ENCODE results near the gene SPIRE2. TPM values are rescaled to one million over a fixed set of nuclear protein-coding genes. Genes with fewer than 3 reads are reported as not detected.
"Not testable (repeated sequence)": the region's sequence is repeated elsewhere in the genome, so short reads cannot be mapped to it uniquely, and the experiment has no call there.

SPIRE2 gene
- total RNA-seq, 5 donors from 2014 or later (not counting 1 experiment from before 2014, with no cell fraction given), result 0.23 to 1.1 (median 0.56) TPM; not detected in 1

GRCh38 chr16:89833664-89834363 is 5.5 kb downstream of the SPIRE2 start:
- peaks cover 0 to 37% of the 10 kb centered on the region in 2 experiments for H3K27me3 ChIP-seq (replicated peaks in 1 of 2; ENCODE audit: control insufficient read depth in 2 of 2, extremely low read depth in 1 of 2, insufficient read depth in 2 of 2, low read length in 1 of 2)
- H3K36me3 Mint-ChIP-seq; H3K9me3 ChIP-seq; H3K9me3 Mint-ChIP-seq; H3K36me3 ChIP-seq (ENCODE audit: control insufficient read depth in 2 of 2, extremely low read depth in 1 of 2, insufficient read depth in 1 of 2, low read length in 1 of 2); ATAC-seq (replicated peaks in 1 of 4); H3K4me3 Mint-ChIP-seq; POLR2A ChIA-PET; H3K27ac Mint-ChIP-seq; DNase-seq; H3K4me3 ChIP-seq (ENCODE audit: control insufficient read depth in 1 of 2, extremely low read depth in 1 of 2, low read length in 1 of 2); H3K27ac ChIP-seq (ENCODE audit: low read length): not testable (repeated sequence)
- H3K4me1 ChIP-seq (ENCODE audit: control insufficient read depth in 1 of 2, extremely low read depth in 1 of 2, insufficient read depth in 2 of 2, low read length in 2 of 2), result peaks cover 4 to 24% of the 10 kb centered on the region in 2 experiments
- CTCF ChIA-PET, result interaction anchor here in 1 of 2 donors (0.5 kb wide), 1 partner anchor 479 kb away, joined by 3 read pairs; no protein-coding TSS in a partner anchor
- Mint-ChIP-seq H3K4me1 (peaks cover 13 to 31% (median 19%) of the 10 kb centered on the region in 3 donors), H3K27me3 (peaks cover 14 to 27% of the 10 kb centered on the region in 2 donors)
- 97% methylated on average over 18 of the region's 39 CpGs for WGBS (ENCODE audit: insufficient coverage)

GRCh38 chr16:89834813-89835363 is 6.6 kb downstream of the SPIRE2 start:
- WGBS (ENCODE audit: insufficient coverage), result 98% methylated on average over 36 of the region's 42 CpGs

GRCh38 chr16:89836484-89836883 is 8.2 kb downstream of the SPIRE2 start:
- not testable (repeated sequence) for H3K4me3 Mint-ChIP-seq; H3K27ac Mint-ChIP-seq; ATAC-seq (replicated peaks in 1 of 4)

More at GRCh38 chr16:89834813-89835363, 6.6 kb downstream of the SPIRE2 start:
- H3K9me3 Mint-ChIP-seq; H3K4me3 ChIP-seq (ENCODE audit: control insufficient read depth in 1 of 2, extremely low read depth in 1 of 2, low read length in 1 of 2); DNase-seq; CTCF ChIA-PET; H3K4me3 Mint-ChIP-seq; H3K9me3 ChIP-seq; H3K36me3 ChIP-seq (ENCODE audit: control insufficient read depth in 2 of 2, extremely low read depth in 1 of 2, insufficient read depth in 1 of 2, low read length in 1 of 2); ATAC-seq (replicated peaks in 1 of 4); H3K36me3 Mint-ChIP-seq; H3K27ac Mint-ChIP-seq; POLR2A ChIA-PET; H3K27ac ChIP-seq (ENCODE audit: low read length): not testable (repeated sequence)
- Mint-ChIP-seq H3K4me1 (peaks cover 14 to 30% (median 19%) of the 10 kb centered on the region in 3 donors), H3K27me3 (peaks cover 11 to 19% of the 10 kb centered on the region in 2 donors)
- Histone ChIP-seq H3K27me3 (replicated peaks in 1 of 2; ENCODE audit: control insufficient read depth in 2 of 2, extremely low read depth in 1 of 2, insufficient read depth in 2 of 2, low read length in 1 of 2) (peaks cover 0 to 26% of the 10 kb centered on the region in 2 experiments), H3K4me1 (ENCODE audit: control insufficient read depth in 1 of 2, extremely low read depth in 1 of 2, insufficient read depth in 2 of 2, low read length in 2 of 2) (peaks cover 4 to 30% of the 10 kb centered on the region in 2 experiments)

GRCh38 chr16:89837014-89837546 is 8.8 kb downstream of the SPIRE2 start:
- H3K4me3 Mint-ChIP-seq, result peak overlapping the region; percentile 24 to 65 (median 58)
- no peak overlapping the region for H3K27ac Mint-ChIP-seq
- peak overlapping the region in 1 of 2 donors; percentile 36 for H3K4me3 ChIP-seq (ENCODE audit: control insufficient read depth in 1 of 2, extremely low read depth in 1 of 2, low read length in 1 of 2)
- ATAC-seq (replicated peaks in 1 of 4) (peak in 1 of 4 experiments; percentile 4), DNase-seq (no peak)
- peaks cover 14 to 33% (median 23%) of the 10 kb centered on the region in 3 donors for H3K4me1 Mint-ChIP-seq
- no peaks in the 10 kb centered on the region for H3K36me3 Mint-ChIP-seq
- no peaks in the 10 kb centered on the region for H3K9me3 ChIP-seq
- ChIA-PET POLR2A (no interaction called here), CTCF (interaction anchor here (0.6 to 1.1 kb wide), 3 partner anchors 16 to 137 kb away, joined by 3 to 6 read pairs (median 5); no protein-coding TSS in a partner anchor)
- H3K4me1 ChIP-seq (ENCODE audit: control insufficient read depth in 1 of 2, extremely low read depth in 1 of 2, insufficient read depth in 2 of 2, low read length in 2 of 2), result peaks cover 4 to 41% of the 10 kb centered on the region in 2 experiments
- WGBS (ENCODE audit: insufficient coverage), result 94% methylated on average over 14 of the region's 17 CpGs
- no peak overlapping the region for H3K27ac ChIP-seq (ENCODE audit: low read length)
- peaks cover 4 to 6% of the 10 kb centered on the region in 2 donors for H3K27me3 Mint-ChIP-seq
- H3K9me3 Mint-ChIP-seq, result no peaks in the 10 kb centered on the region
- no peaks in the 10 kb centered on the region for H3K36me3 ChIP-seq (ENCODE audit: control insufficient read depth in 2 of 2, extremely low read depth in 1 of 2, insufficient read depth in 1 of 2, low read length in 1 of 2)
- peaks cover 0 to 15% of the 10 kb centered on the region in 2 experiments for H3K27me3 ChIP-seq (replicated peaks in 1 of 2; ENCODE audit: control insufficient read depth in 2 of 2, extremely low read depth in 1 of 2, insufficient read depth in 2 of 2, low read length in 1 of 2)

More at GRCh38 chr16:89836484-89836883, 8.2 kb downstream of the SPIRE2 start:
- DNase-seq; H3K36me3 ChIP-seq (ENCODE audit: control insufficient read depth in 2 of 2, extremely low read depth in 1 of 2, insufficient read depth in 1 of 2, low read length in 1 of 2); H3K9me3 Mint-ChIP-seq; POLR2A ChIA-PET; H3K9me3 ChIP-seq; H3K36me3 Mint-ChIP-seq; H3K4me3 ChIP-seq (ENCODE audit: control insufficient read depth in 1 of 2, extremely low read depth in 1 of 2, low read length in 1 of 2); H3K27ac ChIP-seq (ENCODE audit: low read length): not testable (repeated sequence)
- Mint-ChIP-seq H3K27me3 (peaks cover 4 to 11% of the 10 kb centered on the region in 2 donors), H3K4me1 (peaks cover 14 to 31% (median 23%) of the 10 kb centered on the region in 3 donors)
- Histone ChIP-seq H3K27me3 (replicated peaks in 1 of 2; ENCODE audit: control insufficient read depth in 2 of 2, extremely low read depth in 1 of 2, insufficient read depth in 2 of 2, low read length in 1 of 2) (peaks cover 0 to 21% of the 10 kb centered on the region in 2 experiments), H3K4me1 (ENCODE audit: control insufficient read depth in 1 of 2, extremely low read depth in 1 of 2, insufficient read depth in 2 of 2, low read length in 2 of 2) (peaks cover 4 to 37% of the 10 kb centered on the region in 2 experiments)
- WGBS (ENCODE audit: insufficient coverage), result 80% methylated on average over 3 of the region's 15 CpGs
- CTCF ChIA-PET, result interaction anchor here (0.7 to 1.1 kb wide), 2 partner anchors 17 to 28 kb away, joined by 3 to 5 read pairs; no protein-coding TSS in a partner anchor

GRCh38 chr16:89841275-89841674 is 13.0 kb downstream of the SPIRE2 start:
- ChIA-PET POLR2A (no interaction called here), CTCF (interaction anchor here in 1 of 2 donors (0.5 to 0.6 kb wide), 2 partner anchors 51 to 57 kb away, joined by 3 to 4 read pairs; no protein-coding TSS in a partner anchor)
- DNase-seq (peak in 34 of 35 experiments; percentile 33 to 78 (median 60)), ATAC-seq (replicated peaks in 1 of 4) (peak; percentile 45 to 57 (median 49))
- Histone ChIP-seq H3K4me1 (ENCODE audit: control insufficient read depth in 1 of 2, extremely low read depth in 1 of 2, insufficient read depth in 2 of 2, low read length in 2 of 2) (peaks cover 6 to 53% of the 10 kb centered on the region in 2 experiments), H3K9me3 (no peaks in the 10 kb centered on the region), H3K4me3 (ENCODE audit: control insufficient read depth in 1 of 2, extremely low read depth in 1 of 2, low read length in 1 of 2) (no peak overlapping the region), H3K27ac (ENCODE audit: low read length) (no peak overlapping the region), H3K36me3 (ENCODE audit: control insufficient read depth in 2 of 2, extremely low read depth in 1 of 2, insufficient read depth in 1 of 2, low read length in 1 of 2) (no peaks in the 10 kb centered on the region), H3K27me3 (replicated peaks in 1 of 2; ENCODE audit: control insufficient read depth in 2 of 2, extremely low read depth in 1 of 2, insufficient read depth in 2 of 2, low read length in 1 of 2) (peaks cover 0 to 14% of the 10 kb centered on the region in 2 experiments)
- H3K9me3 Mint-ChIP-seq, result no peaks in the 10 kb centered on the region
- no peaks in the 10 kb centered on the region for H3K27me3 Mint-ChIP-seq
- H3K36me3 Mint-ChIP-seq, result no peaks in the 10 kb centered on the region
- H3K4me3 Mint-ChIP-seq, result no peak overlapping the region
- H3K4me1 Mint-ChIP-seq, result peaks cover 25 to 42% (median 31%) of the 10 kb centered on the region in 3 donors
- 28% methylated on average over 8 of the region's 10 CpGs for WGBS (ENCODE audit: insufficient coverage)
- no peak overlapping the region for H3K27ac Mint-ChIP-seq

Measured in T-cell (primary cell).